A172 (cell line): ENCODE data around the gene NKTR. TPM values are rescaled to one million over a fixed set of nuclear protein-coding genes. Genes with fewer than 3 reads are reported as not detected.

Source experiments
- DNase-seq: peaks from one replicate; pipeline ENCODE4 v3.0.0-alpha.2; 2015; ENCODE audit warnings: low spot score
- total RNA-seq: library from RNA; depleted of rRNA; stranded (reverse); fragments of >200 nt; shearing (Covaris generic); gene quantifications from 2 replicates; pipeline ENCODE4 v1.2.3, GENCODE V29; 2014

The NKTR gene
- total RNA-seq, 1 experiment from 2014 or later, result 22.9 TPM

GRCh38 chr3:42662037-42662812, 61.7 kb downstream of the NKTR start:
- no peak for DNase-seq

- DNase-seq, result no peak
Observed at GRCh38 chr3:42662813-42663535, 62.5 kb downstream of the NKTR start.

- DNase-seq, result no peak
Observed at GRCh38 chr3:42663581-42664437, 63.3 kb downstream of the NKTR start.

- DNase-seq, result no peak
Observed at GRCh38 chr3:42664438-42664803, 63.9 kb downstream of the NKTR start.

GRCh38 chr3:42665050-42665878, 64.8 kb downstream of the NKTR start:
- no peak for DNase-seq

- no peak for DNase-seq
Observed at GRCh38 chr3:42666022-42666421, 65.5 kb downstream of the NKTR start.

GRCh38 chr3:42666577-42666998, 66.1 kb downstream of the NKTR start:
- DNase-seq, result no peak

- DNase-seq, result no peak
Observed at GRCh38 chr3:42667096-42667522, 66.6 kb downstream of the NKTR start.

- DNase-seq, result no peak
Observed at GRCh38 chr3:42667523-42668412, 67.3 kb downstream of the NKTR start.

GRCh38 chr3:42668413-42668760, 67.9 kb downstream of the NKTR start:
- DNase-seq, result no peak

GRCh38 chr3:42668793-42669217, 68.3 kb downstream of the NKTR start:
- DNase-seq, result no peak

GRCh38 chr3:42670051-42670576, 69.6 kb downstream of the NKTR start:
- DNase-seq, result no peak

- no peak for DNase-seq
Observed at GRCh38 chr3:42670670-42671069, 70.2 kb downstream of the NKTR start.

- DNase-seq, result no peak
Observed at GRCh38 chr3:42672515-42672914, 72.0 kb downstream of the NKTR start.

- DNase-seq, result no peak
Observed at GRCh38 chr3:42673082-42673481, 72.6 kb downstream of the NKTR start.

GRCh38 chr3:42674146-42674545, 73.7 kb downstream of the NKTR start:
- DNase-seq, result no peak

- no peak for DNase-seq
Observed at GRCh38 chr3:42675909-42676308, 75.4 kb downstream of the NKTR start.

GRCh38 chr3:42678447-42678846, 78.0 kb downstream of the NKTR start:
- no peak for DNase-seq

GRCh38 chr3:42680271-42680670, 79.8 kb downstream of the NKTR start:
- no peak for DNase-seq

- DNase-seq, result no peak
Observed at GRCh38 chr3:42680806-42681205, 80.3 kb downstream of the NKTR start.
